Liver (tissue), 9 donors: Measurements from ENCODE around the gene MAMSTR. TPM values are rescaled to one million over a fixed set of nuclear protein-coding genes. Genes with fewer than 3 reads are reported as not detected.
A peak's percentile ranks its signal among the peaks of the same experiment; 100 is the strongest.

ENCODE experiments used
- DNase-seq: peaks from one replicate; pipeline ENCODE4 v3.0.0-alpha.2; 2017; ENCODE audit warnings: low spot score
- H3K27ac ChIP-seq, 2 donors: one replicate each; pipeline ENCODE4 v1.7.0; 2013; ENCODE audit warnings: inconsistent platforms in 2 of 2, low read length in 2 of 2, control low read depth in 1 of 2, low read depth in 1 of 2, mild to moderate bottlenecking in 1 of 2
- H3K27me3 ChIP-seq, 4 donors: one replicate each; pipeline versions ENCODE4 v1.6.1 to v1.7.0; 2013; ENCODE audit warnings: low read length in 3 of 4, inconsistent platforms in 1 of 4, mild to moderate bottlenecking in 1 of 4, moderate library complexity in 1 of 4; ENCODE audit not compliant: control insufficient read depth in 4 of 4, insufficient read depth in 4 of 4
- H3K36me3 ChIP-seq, 4 donors: one replicate each; pipeline versions ENCODE4 v1.6.1 to v1.7.0; 2013; ENCODE audit warnings: low read length in 3 of 4, mild to moderate bottlenecking in 3 of 4, low read depth in 1 of 4, moderate library complexity in 1 of 4; ENCODE audit not compliant: control insufficient read depth in 4 of 4, insufficient read depth in 3 of 4
- H3K4me1 ChIP-seq, 4 donors: one replicate each; pipeline versions ENCODE4 v1.6.1 to v1.7.0; 2013; ENCODE audit warnings: low read length in 3 of 4, mild to moderate bottlenecking in 3 of 4, moderate library complexity in 1 of 4; ENCODE audit not compliant: control insufficient read depth in 4 of 4, insufficient read depth in 4 of 4
- H3K4me3 ChIP-seq, 3 donors: one replicate each; pipeline versions ENCODE4 v1.6.1 to v1.7.0; 2013; ENCODE audit warnings: low read length in 3 of 3, control low read depth in 1 of 3, low read depth in 1 of 3, mild to moderate bottlenecking in 1 of 3
- H3K9ac ChIP-seq, 2 donors: one replicate each; pipeline ENCODE4 v1.7.0; 2013; ENCODE audit warnings: low read length in 2 of 2, mild to moderate bottlenecking in 2 of 2, moderate library complexity in 2 of 2, control low read depth in 1 of 2, low read depth in 1 of 2
- H3K9me3 ChIP-seq, 4 donors: one replicate each; pipeline versions ENCODE4 v1.6.1 to v1.7.0; 2013; ENCODE audit warnings: low read length in 3 of 4; ENCODE audit not compliant: control insufficient read depth in 4 of 4
- CTCF ChIP-seq: fragments of 150-350 bp; IDR thresholded peaks from 2 replicates; pipeline ENCODE4 v1.5.1; 2017; ENCODE audit warnings: improper control_type of control experiment, low read depth, low read length; ENCODE audit not compliant: missing input control
- EGR1 ChIP-seq, 2 donors: IDR thresholded peaks; 2 replicates each; pipeline ENCODE4 v1.6.1; 2016 to 2018; ENCODE audit warnings: antibody characterized with exemption in 2 of 2, low read depth in 2 of 2
- FOXA1 ChIP-seq: IDR thresholded peaks from 2 replicates; pipeline ENCODE4 v1.6.1; 2016; ENCODE audit warnings: antibody characterized with exemption
- FOXA2 ChIP-seq: IDR thresholded peaks from 2 replicates; pipeline ENCODE4 v1.6.1; 2016; ENCODE audit warnings: antibody characterized with exemption
- GABPA ChIP-seq, 2 donors: IDR thresholded peaks in 1 of 2; conservative IDR thresholded peaks in 1 of 2; 2 replicates each; pipeline ENCODE4 v1.6.1; 2016; ENCODE audit warnings: antibody characterized with exemption in 2 of 2, mild to moderate bottlenecking in 1 of 2, moderate library complexity in 1 of 2
- HNF4A ChIP-seq, 2 donors: conservative IDR thresholded peaks; 2 replicates each; pipeline ENCODE4 v1.6.1; 2016; ENCODE audit warnings: antibody characterized with exemption in 2 of 2, mild to moderate bottlenecking in 2 of 2
- HNF4G ChIP-seq: IDR thresholded peaks from 2 replicates; pipeline ENCODE4 v1.6.1; 2016; ENCODE audit warnings: antibody characterized with exemption
- JUND ChIP-seq, 2 donors: IDR thresholded peaks; 2 replicates each; pipeline ENCODE4 v1.6.1; 2016; ENCODE audit warnings: antibody characterized with exemption in 2 of 2
- MAX ChIP-seq: IDR thresholded peaks from 2 replicates; pipeline ENCODE4 v1.6.1; 2016; ENCODE audit warnings: antibody characterized with exemption
- NR2F2 ChIP-seq: IDR thresholded peaks from 2 replicates; pipeline ENCODE4 v1.6.1; 2016; ENCODE audit warnings: antibody characterized with exemption
- RAD21 ChIP-seq, 2 donors: IDR thresholded peaks; 2 replicates each; pipeline ENCODE4 v1.6.1; 2016; ENCODE audit warnings: antibody characterized with exemption in 2 of 2, mild to moderate bottlenecking in 2 of 2
- REST ChIP-seq: IDR thresholded peaks from 2 replicates; pipeline ENCODE4 v1.6.1; 2016; ENCODE audit warnings: antibody characterized with exemption, mild to moderate bottlenecking
- RXRA ChIP-seq, 2 donors: IDR thresholded peaks; 2 replicates each; pipeline ENCODE4 v1.6.1; 2017 to 2018; ENCODE audit warnings: antibody characterized with exemption in 2 of 2, mild to moderate bottlenecking in 1 of 2
- SP1 ChIP-seq: IDR thresholded peaks from 2 replicates; pipeline ENCODE4 v1.6.1; 2018; ENCODE audit warnings: antibody characterized with exemption, mild to moderate bottlenecking
- TAF1 ChIP-seq: conservative IDR thresholded peaks from 2 replicates; pipeline ENCODE4 v1.6.1; 2016; ENCODE audit warnings: antibody characterized with exemption, mild to moderate bottlenecking
- YY1 ChIP-seq: IDR thresholded peaks from 2 replicates; pipeline ENCODE4 v1.6.1; 2016; ENCODE audit warnings: antibody characterized with exemption, mild to moderate bottlenecking
- WGBS: extraction: QIAGEN DNeasy Blood & Tissue Kit; methylation state at CpG from one replicate; pipeline ENCODE4 v1.1.7; 2013; 5-methylcytosine and 5-hydroxymethylcytosine counted together
- polyA plus RNA-seq, 2 donors: library from polyadenylated mRNA; stranded (reverse) in 1 of 2; unstranded in 1 of 2; fragments of 200-250 nt in 1 of 2; fragments of >200 nt in 1 of 2; fragmentation: Nextera tagmentation in 1 of 2; extraction: Ambion mirVana in 1 of 2; gene quantifications; one replicate each; pipeline versions ENCODE4 v1.2.1 to v1.2.3, GENCODE V29; 2013 to 2015
- total RNA-seq, 2 donors: library from RNA; depleted of rRNA; stranded (reverse); fragments of >200 nt; gene quantifications; one replicate each; pipeline ENCODE4 v1.2.3, GENCODE V29; 2014
- TF ChIP-seq, protein P1 (sequence below): IDR thresholded peaks from 2 replicates; pipeline ENCODE4 v1.6.1; 2016; ENCODE audit warnings: antibody characterized with exemption
- TF ChIP-seq, protein P2 (sequence below): IDR thresholded peaks from 2 replicates; pipeline ENCODE4 v1.6.1; 2016; ENCODE audit warnings: antibody characterized with exemption
- donor health status: healthy.
- donor health status: healthy.
- donor health status: healthy.
- donor health status: healthy.
- donor health status: healthy.

MAMSTR gene
- total and polyA plus RNA-seq, 4 donors, result 0.07 to 0.31 (median 0.09) TPM

DNA sequence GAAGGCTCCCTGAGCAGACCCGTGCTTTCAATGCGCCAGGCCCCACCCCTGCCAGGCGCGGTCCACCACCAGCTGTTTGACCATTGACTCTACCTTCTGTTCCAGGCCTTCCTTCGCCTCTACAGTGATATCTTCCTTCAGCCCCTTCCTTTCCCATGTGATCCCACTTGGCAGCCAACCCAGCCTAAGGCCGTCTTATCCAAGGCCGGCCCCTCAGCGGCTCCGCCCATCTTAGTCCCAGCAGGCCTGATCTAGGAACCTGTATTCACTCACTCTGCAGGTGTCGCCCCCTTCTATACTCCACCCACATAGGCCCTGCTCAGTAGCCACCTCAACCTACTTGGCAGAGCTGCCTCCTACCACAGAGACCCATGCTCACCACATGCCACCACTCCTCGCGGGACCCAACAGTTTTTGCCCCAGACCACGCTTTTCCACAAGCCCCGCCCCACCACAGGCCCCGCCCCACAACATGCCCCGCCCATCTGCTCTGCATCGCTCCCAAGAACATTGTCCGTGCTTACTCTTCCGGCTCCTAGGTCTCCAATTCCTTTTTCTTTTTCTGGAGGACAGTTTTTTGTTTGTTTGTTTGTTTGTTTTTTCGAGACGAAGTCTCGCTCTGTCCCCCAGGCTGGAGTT, 18.0 kb upstream of the MAMSTR start:
- Histone ChIP-seq H3K27ac (no peak overlapping the region), H3K4me1 (peaks cover 2 to 9% (median 7%) of the 10 kb centered on the region in 4 donors), H3K4me3 (no peak overlapping the region), H3K9me3 (no peaks in the 10 kb centered on the region), H3K36me3 (no peaks in the 10 kb centered on the region), H3K27me3 (no peaks in the 10 kb centered on the region), H3K9ac (no peak overlapping the region)
- WGBS, result 72% methylated on average over 22 of the region's 22 CpGs
- DNase-seq, result peak; percentile 34
- no peak for TF ChIP-seq JUND (IDR thresholded peaks at IDR 0.05)
- no peak for TF ChIP-seq FOXA1
- no peak for TF ChIP-seq SP1
- TF ChIP-seq MAX, result no peak
- no peak for TF ChIP-seq NR2F2
- no peak for TF ChIP-seq HNF4G
- TF ChIP-seq RXRA (IDR thresholded peaks at IDR 0.05), result no peak
- no peak for TF ChIP-seq GABPA (IDR thresholded peaks at IDR 0.05 in 1 of 2, conservative IDR thresholded peaks at IDR 0.05 in 1 of 2)
- TF ChIP-seq, protein P1, sequence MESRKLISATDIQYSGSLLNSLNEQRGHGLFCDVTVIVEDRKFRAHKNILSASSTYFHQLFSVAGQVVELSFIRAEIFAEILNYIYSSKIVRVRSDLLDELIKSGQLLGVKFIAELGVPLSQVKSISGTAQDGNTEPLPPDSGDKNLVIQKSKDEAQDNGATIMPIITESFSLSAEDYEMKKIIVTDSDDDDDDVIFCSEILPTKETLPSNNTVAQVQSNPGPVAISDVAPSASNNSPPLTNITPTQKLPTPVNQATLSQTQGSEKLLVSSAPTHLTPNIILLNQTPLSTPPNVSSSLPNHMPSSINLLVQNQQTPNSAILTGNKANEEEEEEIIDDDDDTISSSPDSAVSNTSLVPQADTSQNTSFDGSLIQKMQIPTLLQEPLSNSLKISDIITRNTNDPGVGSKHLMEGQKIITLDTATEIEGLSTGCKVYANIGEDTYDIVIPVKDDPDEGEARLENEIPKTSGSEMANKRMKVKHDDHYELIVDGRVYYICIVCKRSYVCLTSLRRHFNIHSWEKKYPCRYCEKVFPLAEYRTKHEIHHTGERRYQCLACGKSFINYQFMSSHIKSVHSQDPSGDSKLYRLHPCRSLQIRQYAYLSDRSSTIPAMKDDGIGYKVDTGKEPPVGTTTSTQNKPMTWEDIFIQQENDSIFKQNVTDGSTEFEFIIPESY, result no peak
- TF ChIP-seq TAF1, result no peak
- no peak for TF ChIP-seq RAD21 (IDR thresholded peaks at IDR 0.05)
- no peak for TF ChIP-seq EGR1 (IDR thresholded peaks at IDR 0.05; ENCODE audit: low read depth in 2 of 2)
- no peak for TF ChIP-seq HNF4A (conservative IDR thresholded peaks at IDR 0.05)
- no peak for TF ChIP-seq FOXA2
- no peak for TF ChIP-seq REST
- no peak for TF ChIP-seq YY1
- no peak for TF ChIP-seq CTCF
- TF ChIP-seq, protein P2, sequence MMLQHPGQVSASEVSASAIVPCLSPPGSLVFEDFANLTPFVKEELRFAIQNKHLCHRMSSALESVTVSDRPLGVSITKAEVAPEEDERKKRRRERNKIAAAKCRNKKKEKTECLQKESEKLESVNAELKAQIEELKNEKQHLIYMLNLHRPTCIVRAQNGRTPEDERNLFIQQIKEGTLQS, result no peak
